Thyroid gland (tissue), 4 donors: ENCODE measurements around the gene IL2RA. TPM values are rescaled to one million over a fixed set of nuclear protein-coding genes. Genes with fewer than 3 reads are reported as not detected.
"Not testable (repeated sequence)": the region's sequence is repeated elsewhere in the genome, so short reads cannot be mapped to it uniquely, and the experiment has no call there.

Source experiments
- DNase-seq, 2 donors: peaks; one replicate each; pipeline ENCODE4 v3.0.0-alpha.2; 2019
- H3K27ac ChIP-seq, 3 donors: fragments of 200-600 bp; sonication (generic); 1 replicate in 2 of 3; 2 replicates in 1 of 3; pipeline ENCODE4 v1.5.1; 2016 to 2019; ENCODE audit warnings: mild to moderate bottlenecking in 1 of 3, moderate library complexity in 1 of 3
- H3K27me3 ChIP-seq: fragments of 200-600 bp; sonication (generic); one replicate; pipeline ENCODE4 v1.5.1; 2019
- H3K36me3 ChIP-seq, 2 donors: fragments of 200-600 bp; sonication (generic); one replicate each; pipeline ENCODE4 v1.5.1; 2016 to 2019
- H3K4me1 ChIP-seq, 2 donors: fragments of 200-600 bp; sonication (generic); one replicate each; pipeline ENCODE4 v1.5.1; 2017 to 2019
- H3K4me3 ChIP-seq, 3 donors: fragments of 200-600 bp; sonication (generic); replicated peaks in 1 of 3; 1 replicate in 2 of 3; 2 replicates in 1 of 3; pipeline ENCODE4 v1.5.1; 2016; ENCODE audit warnings: mild to moderate bottlenecking in 1 of 3
- H3K9me3 ChIP-seq: fragments of 200-600 bp; sonication (generic); one replicate; pipeline ENCODE4 v1.5.1; 2017
- POLR2A ChIP-seq, 2 donors: fragments of 450-650 bp; IDR thresholded peaks; one replicate each; pipeline ENCODE4 v1.6.1; 2017; ENCODE audit warnings: antibody characterized with exemption in 2 of 2, mild to moderate bottlenecking in 2 of 2, moderate library complexity in 1 of 2
- WGBS, 2 donors: methylation state at CpG; one replicate each; pipeline ENCODE4 v1.1.5; 2017; 5-methylcytosine and 5-hydroxymethylcytosine counted together
- intact Hi-C: fragments of 100-400 bp; cut with DNase I; formaldehyde crosslinking; loops from one replicate; pipeline ENCODE4 v1.15.1; 2023
- total RNA-seq, 4 donors: library from RNA; depleted of rRNA; stranded (reverse); fragments of >200 nt; gene quantifications; one replicate each; pipeline ENCODE4 v1.2.3, GENCODE V29; 2016
- TF ChIP-seq, protein P1 (sequence below), 6 experiments: fragments of 200-600 bp in 3 of 6; fragments of 450-650 bp in 3 of 6; sonication (generic) in 3 of 6; IDR thresholded peaks; one replicate each; pipeline ENCODE4 v1.5.1; 2016 to 2019; ENCODE audit warnings: antibody characterized with exemption in 6 of 6, mild to moderate bottlenecking in 2 of 6, inconsistent platforms in 1 of 6, moderate library complexity in 1 of 6

Gene IL2RA
- total RNA-seq, 4 donors from 2014 or later = 1.7 to 11.3 (median 2.3) TPM

DNA sequence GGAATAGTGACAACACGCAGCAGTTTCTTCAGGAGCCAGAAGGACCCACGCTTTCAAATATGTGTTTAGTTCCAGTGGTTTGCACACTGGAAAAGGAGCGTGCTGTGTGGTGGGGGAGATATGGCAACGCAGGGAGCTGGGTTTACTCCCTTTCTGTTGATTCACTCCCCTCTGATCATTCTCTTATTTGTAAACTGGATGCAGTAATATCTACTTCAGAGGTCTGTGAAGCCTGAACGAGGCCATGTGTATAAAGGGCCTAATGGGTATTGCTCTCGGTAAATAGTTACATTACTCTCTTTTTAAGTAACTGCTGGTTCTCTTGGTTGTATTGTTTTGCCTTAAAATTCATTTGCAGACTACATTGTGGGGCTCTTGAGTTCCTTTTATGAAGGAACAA lies 45.9 kb upstream of the IL2RA start:
- TF ChIP-seq, protein P1, sequence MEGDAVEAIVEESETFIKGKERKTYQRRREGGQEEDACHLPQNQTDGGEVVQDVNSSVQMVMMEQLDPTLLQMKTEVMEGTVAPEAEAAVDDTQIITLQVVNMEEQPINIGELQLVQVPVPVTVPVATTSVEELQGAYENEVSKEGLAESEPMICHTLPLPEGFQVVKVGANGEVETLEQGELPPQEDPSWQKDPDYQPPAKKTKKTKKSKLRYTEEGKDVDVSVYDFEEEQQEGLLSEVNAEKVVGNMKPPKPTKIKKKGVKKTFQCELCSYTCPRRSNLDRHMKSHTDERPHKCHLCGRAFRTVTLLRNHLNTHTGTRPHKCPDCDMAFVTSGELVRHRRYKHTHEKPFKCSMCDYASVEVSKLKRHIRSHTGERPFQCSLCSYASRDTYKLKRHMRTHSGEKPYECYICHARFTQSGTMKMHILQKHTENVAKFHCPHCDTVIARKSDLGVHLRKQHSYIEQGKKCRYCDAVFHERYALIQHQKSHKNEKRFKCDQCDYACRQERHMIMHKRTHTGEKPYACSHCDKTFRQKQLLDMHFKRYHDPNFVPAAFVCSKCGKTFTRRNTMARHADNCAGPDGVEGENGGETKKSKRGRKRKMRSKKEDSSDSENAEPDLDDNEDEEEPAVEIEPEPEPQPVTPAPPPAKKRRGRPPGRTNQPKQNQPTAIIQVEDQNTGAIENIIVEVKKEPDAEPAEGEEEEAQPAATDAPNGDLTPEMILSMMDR (IDR thresholded peaks at IDR 0.05) = no peak
- intact Hi-C loops = loop anchor here (2.0 to 5.0 kb wide), 3 partner anchors 43 to 294 kb away; partner anchors contain the start of gene PFKFB3
- 82 to 84% methylated on average over 6 of the region's 6 CpGs for WGBS, 2 donors
- Histone ChIP-seq H3K4me1 (no peaks in the 10 kb centered on the region), H3K9me3 (no peaks in the 10 kb centered on the region), H3K4me3 (no peak overlapping the region), H3K36me3 (peaks cover 43 to 46% of the 10 kb centered on the region in 2 donors), H3K27ac (no peak overlapping the region), H3K27me3 (no peaks in the 10 kb centered on the region)
- DNase-seq = no peak

DNA sequence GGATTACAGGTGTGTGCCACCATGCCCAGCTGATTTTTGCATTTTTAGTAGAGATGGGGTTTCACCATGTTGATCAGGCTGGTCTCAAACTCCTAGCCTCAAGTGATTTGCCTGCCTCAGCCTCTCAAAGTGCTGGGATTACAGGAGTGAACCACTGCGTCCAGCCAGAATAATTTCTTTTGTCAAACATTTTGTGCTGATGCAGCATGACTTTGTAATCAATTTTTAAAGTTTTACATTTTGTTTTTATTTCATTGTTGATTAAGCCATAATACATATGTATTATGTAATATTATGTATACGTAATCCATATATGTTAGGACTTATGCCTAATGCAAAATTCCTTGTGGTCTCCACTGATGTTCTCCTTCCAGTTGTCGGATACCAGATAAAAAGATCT lies 45.4 kb upstream of the IL2RA start:
- 94 to 97% methylated on average over 3 of the region's 3 CpGs for WGBS, 2 donors

DNA sequence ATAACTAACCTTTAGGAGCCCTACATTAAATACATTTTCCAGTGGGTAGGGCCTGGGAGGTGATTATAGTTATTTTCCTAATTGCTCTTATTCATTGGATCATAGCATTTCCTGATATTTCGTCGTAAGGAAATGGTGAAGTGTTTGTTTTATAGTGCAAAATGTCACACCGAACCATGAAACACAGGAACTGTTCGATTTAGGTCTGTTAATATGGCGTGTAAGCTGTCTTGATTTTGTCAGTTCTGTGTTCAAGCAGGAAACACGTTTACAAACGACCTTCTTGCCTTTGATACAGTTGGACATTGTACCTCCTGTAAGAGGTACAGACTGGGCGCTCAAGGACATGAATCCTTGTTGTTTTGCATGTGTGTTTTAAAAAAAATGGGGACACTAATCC lies 41.4 kb upstream of the IL2RA start:
- intact Hi-C loops = no loop called here
- DNase-seq = no peak
- H3K36me3 ChIP-seq = peaks cover 18 to 28% of the 10 kb centered on the region in 2 donors

More for the DNA sequence above, 45.4 kb upstream of the IL2RA start:
- not testable (repeated sequence) for H3K9me3 ChIP-seq, H3K4me1 ChIP-seq, DNase-seq, H3K27ac ChIP-seq, H3K4me3 ChIP-seq, H3K27me3 ChIP-seq
- intact Hi-C loops = loop anchor here (2.0 to 5.0 kb wide), 3 partner anchors 43 to 295 kb away; partner anchors contain the start of gene PFKFB3
- H3K36me3 ChIP-seq = peaks cover 38 to 41% of the 10 kb centered on the region in 2 donors

DNA sequence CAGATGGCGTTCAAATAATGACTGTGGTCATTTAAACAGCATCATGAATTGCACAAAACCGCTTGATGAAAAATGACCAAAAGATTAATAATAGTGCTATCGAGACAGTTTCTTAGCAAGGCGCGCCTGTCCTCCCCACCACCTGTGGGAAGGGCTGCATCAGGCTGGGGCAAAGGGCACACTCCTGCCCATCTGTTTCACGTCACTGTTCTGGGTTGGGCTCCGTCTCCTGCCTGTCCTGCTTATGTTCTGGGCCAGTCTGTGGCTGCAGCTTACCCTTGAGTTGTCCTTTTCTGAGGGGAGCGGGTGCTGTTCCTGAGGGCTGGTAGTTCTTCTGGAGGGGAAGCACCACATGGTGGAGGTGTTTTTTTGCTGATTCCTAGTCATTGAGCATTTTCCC lies 40.0 kb upstream of the IL2RA start:
- Histone ChIP-seq H3K4me1 (no peaks in the 10 kb centered on the region), H3K27ac (no peak overlapping the region), H3K36me3 (peaks cover 19 to 21% of the 10 kb centered on the region in 2 donors), H3K9me3 (no peaks in the 10 kb centered on the region), H3K4me3 (no peak overlapping the region), H3K27me3 (no peaks in the 10 kb centered on the region)
- DNase-seq = no peak
- intact Hi-C loops = no loop called here
- TF ChIP-seq, protein P1 (IDR thresholded peaks at IDR 0.05) = no peak
- TF ChIP-seq POLR2A (IDR thresholded peaks at IDR 0.05) = no peak
- 98% methylated on average over 8 of the region's 8 CpGs for WGBS, 2 donors

More for the DNA sequence above, 41.4 kb upstream of the IL2RA start:
- no peak overlapping the region for H3K4me3 ChIP-seq
- H3K27me3 ChIP-seq = no peaks in the 10 kb centered on the region
- H3K9me3 ChIP-seq = no peaks in the 10 kb centered on the region
- H3K27ac ChIP-seq = no peak overlapping the region
- TF ChIP-seq, protein P1 (IDR thresholded peaks at IDR 0.05) = no peak
- no peak for TF ChIP-seq POLR2A (IDR thresholded peaks at IDR 0.05)
- WGBS, 2 donors = 83% methylated on average over 8 of the region's 8 CpGs
- no peaks in the 10 kb centered on the region for H3K4me1 ChIP-seq

DNA sequence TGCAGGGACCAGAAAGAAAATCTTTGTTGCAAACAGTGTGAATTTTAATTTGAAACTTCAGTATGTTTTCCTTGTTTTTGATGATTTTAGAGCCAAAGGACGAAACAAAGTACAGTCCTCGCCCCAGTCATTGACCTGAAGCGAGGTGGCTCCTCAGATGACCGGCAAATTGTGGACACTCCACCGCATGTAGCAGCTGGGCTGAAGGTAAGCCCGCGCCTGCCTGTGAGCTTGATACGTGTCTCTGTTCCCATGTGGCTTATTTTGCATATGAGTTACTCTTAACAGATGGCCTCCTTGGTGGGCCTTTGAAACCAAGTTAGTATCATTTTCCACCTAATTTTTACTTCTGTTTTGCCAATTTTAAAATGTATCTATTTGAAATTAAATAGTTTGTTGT lies 39.0 kb upstream of the IL2RA start:
- TF ChIP-seq, protein P1 (IDR thresholded peaks at IDR 0.05) = no peak
- no peak for TF ChIP-seq POLR2A (IDR thresholded peaks at IDR 0.05)
- Histone ChIP-seq H3K36me3 (peaks cover 12 to 21% of the 10 kb centered on the region in 2 donors), H3K27me3 (no peaks in the 10 kb centered on the region), H3K27ac (no peak overlapping the region), H3K4me1 (no peaks in the 10 kb centered on the region), H3K9me3 (no peaks in the 10 kb centered on the region), H3K4me3 (no peak overlapping the region)
- intact Hi-C loops = no loop called here
- WGBS, 2 donors = 90 to 95% methylated on average over 8 of the region's 8 CpGs
- no peak for DNase-seq

DNA sequence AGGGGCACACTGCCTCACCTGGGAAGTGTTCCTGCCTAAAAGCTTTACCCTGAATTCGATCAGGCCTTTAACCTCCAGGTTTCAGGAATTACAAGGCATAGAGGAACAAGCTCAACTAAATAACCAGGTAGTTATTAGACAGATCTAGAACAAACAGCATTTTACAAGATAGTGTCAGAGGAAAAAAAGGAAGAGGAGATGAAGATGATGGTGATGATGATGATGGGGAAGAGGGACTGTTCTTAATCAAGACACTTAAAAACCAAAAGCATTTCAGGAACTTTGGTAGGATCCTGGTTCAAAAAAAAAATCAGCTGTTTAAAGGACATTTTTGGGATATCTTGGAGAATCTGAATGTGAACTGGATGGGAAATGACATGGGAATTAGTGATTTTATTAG lies 38.2 kb upstream of the IL2RA start:
- intact Hi-C loops = no loop called here
- no peak for DNase-seq
- no peak for TF ChIP-seq POLR2A (IDR thresholded peaks at IDR 0.05)
- TF ChIP-seq, protein P1 (IDR thresholded peaks at IDR 0.05) = no peak
- Histone ChIP-seq H3K27ac (no peak overlapping the region), H3K36me3 (peaks cover 12 to 18% of the 10 kb centered on the region in 2 donors), H3K9me3 (no peaks in the 10 kb centered on the region), H3K4me1 (no peaks in the 10 kb centered on the region), H3K27me3 (no peaks in the 10 kb centered on the region), H3K4me3 (no peak overlapping the region)
- WGBS, 2 donors = 77 to 86% methylated on average over 1 of the region's 1 CpG
